GM19351 (cell line): ENCODE data around the gene RBM33.

Source experiments
- ATAC-seq: cut with Tn5 transposase; IDR thresholded peaks from one replicate; pipeline ENCODE4 v1.9.1; 2021; ENCODE audit warnings: mild to moderate bottlenecking, moderate library complexity; ENCODE audit not compliant: unreplicated experiment

RBM33 gene

GRCh38 chr7:155717010-155717744 is 72.7 kb downstream of the RBM33 start:
- no peak for ATAC-seq

GRCh38 chr7:155721056-155721455 is 76.6 kb downstream of the RBM33 start:
- ATAC-seq = no peak

GRCh38 chr7:155722118-155722517 is 77.7 kb downstream of the RBM33 start:
- ATAC-seq = peak; percentile 59

- no peak for ATAC-seq
These were observed 78.5 kb downstream of the RBM33 start for GRCh38 chr7:155722936-155723335.

- ATAC-seq = peak; percentile 44
These were observed 80.0 kb downstream of the RBM33 start for GRCh38 chr7:155724327-155725005.

GRCh38 chr7:155725006-155725355 is 80.5 kb downstream of the RBM33 start:
- ATAC-seq = no peak

GRCh38 chr7:155727616-155728015 is 83.2 kb downstream of the RBM33 start:
- no peak for ATAC-seq

GRCh38 chr7:155728116-155728515 is 83.7 kb downstream of the RBM33 start:
- no peak for ATAC-seq

GRCh38 chr7:155729847-155730246 is 85.4 kb downstream of the RBM33 start:
- no peak for ATAC-seq

- no peak for ATAC-seq
These were observed 86.9 kb downstream of the RBM33 start for GRCh38 chr7:155731380-155731779.

- no peak for ATAC-seq
These were observed 87.4 kb downstream of the RBM33 start for GRCh38 chr7:155731871-155732270.

- no peak for ATAC-seq
These were observed 87.8 kb downstream of the RBM33 start for GRCh38 chr7:155732286-155732685.

GRCh38 chr7:155733582-155734444 is 89.4 kb downstream of the RBM33 start:
- no peak for ATAC-seq

- ATAC-seq = no peak
These were observed 90.0 kb downstream of the RBM33 start for GRCh38 chr7:155734445-155734809.

- ATAC-seq = no peak
These were observed 91.1 kb downstream of the RBM33 start for GRCh38 chr7:155735442-155736115.

GRCh38 chr7:155737590-155737989 is 93.1 kb downstream of the RBM33 start:
- no peak for ATAC-seq

- ATAC-seq = no peak
These were observed 93.6 kb downstream of the RBM33 start for GRCh38 chr7:155738104-155738503.

GRCh38 chr7:155738652-155739537 is 94.4 kb downstream of the RBM33 start:
- peak; percentile 80 for ATAC-seq

- ATAC-seq = no peak
These were observed 95.2 kb downstream of the RBM33 start for GRCh38 chr7:155739538-155740143.

GRCh38 chr7:155741082-155741481 is 96.6 kb downstream of the RBM33 start:
- ATAC-seq = no peak
